Gastrocnemius medialis (tissue), 4 donors: ENCODE results near the gene PROM1. TPM values are rescaled to one million over a fixed set of nuclear protein-coding genes. Genes with fewer than 3 reads are reported as not detected.

Experiments
- ATAC-seq, 2 donors: fragments of 150-250 bp; one replicate each; pipeline ENCODE4 v1.9.1; 2016
- DNase-seq, 2 donors: peaks; one replicate each; pipeline ENCODE4 v3.0.0-alpha.2; 2019
- H3K27ac ChIP-seq, 4 donors: fragments of 200-600 bp; sonication (generic); 1 replicate in 1 of 4; 2 replicates in 3 of 4; pipeline ENCODE4 v1.5.1; 2016 to 2018; ENCODE audit warnings: mild to moderate bottlenecking in 2 of 4, moderate library complexity in 1 of 4
- H3K27me3 ChIP-seq, 3 donors: fragments of 200-600 bp; sonication (generic) in 2 of 3; 1 replicate in 1 of 3; 2 replicates in 2 of 3; pipeline versions ENCODE4 v1.5.1 to v1.6.0; 2016 to 2019; ENCODE audit warnings: mild to moderate bottlenecking in 1 of 3, moderate library complexity in 1 of 3
- H3K36me3 ChIP-seq, 2 donors: fragments of 200-600 bp; sonication (generic) in 1 of 2; one replicate each; pipeline ENCODE4 v1.5.1; 2017 to 2018
- H3K4me1 ChIP-seq, 2 donors: fragments of 200-600 bp; sonication (generic) in 1 of 2; one replicate each; pipeline ENCODE4 v1.5.1; 2016 to 2017; ENCODE audit warnings: mild to moderate bottlenecking in 2 of 2
- H3K4me3 ChIP-seq, 4 donors: fragments of 200-600 bp; sonication (generic) in 3 of 4; 1 replicate in 1 of 4; 2 replicates in 3 of 4; pipeline ENCODE4 v1.5.1; 2016 to 2019; ENCODE audit warnings: mild to moderate bottlenecking in 2 of 4
- H3K9me3 ChIP-seq, 3 donors: fragments of 200-600 bp; sonication (generic) in 2 of 3; 1 replicate in 1 of 3; 2 replicates in 2 of 3; pipeline ENCODE4 v1.5.1; 2016 to 2019
- POLR2A ChIP-seq, 2 donors: fragments of 450-650 bp; IDR thresholded peaks; one replicate each; pipeline ENCODE4 v1.6.1; 2017; ENCODE audit warnings: antibody characterized with exemption in 2 of 2, mild to moderate bottlenecking in 2 of 2, moderate library complexity in 2 of 2
- in situ Hi-C, 4 donors: fragments of 200-750 bp; cut with MboI; loops; one replicate each; pipeline versions ENCODE4 v1.15.0 to v1.8.0; 2017; ENCODE audit warnings: low sequenced_read_pairs in 4 of 4
- intact Hi-C: fragments of 100-400 bp; cut with DNase I; formaldehyde crosslinking; loops from one replicate; pipeline ENCODE4 v1.15.1; 2023; ENCODE audit warnings: low total_unique reads
- total RNA-seq, 4 donors: library from RNA; depleted of rRNA; stranded (reverse); fragments of >200 nt; gene quantifications; one replicate each; pipeline versions ENCODE4 v1.1.0 to v1.2.3, GENCODE V29; 2016
- TF ChIP-seq, protein P1 (sequence below), 5 experiments: fragments of 450-650 bp in 3 of 5; fragments of 200-600 bp in 2 of 5; sonication (generic) in 2 of 5; IDR thresholded peaks in 4 of 5; conservative IDR thresholded peaks in 1 of 5; 1 replicate in 4 of 5; 2 replicates in 1 of 5; pipeline ENCODE4 v1.5.1; 2016 to 2019; ENCODE audit warnings: antibody characterized with exemption in 5 of 5, mild to moderate bottlenecking in 3 of 5, moderate library complexity in 3 of 5

PROM1 gene
- total RNA-seq, 4 donors from 2014 or later: 0.11 to 2.9 (median 0.58) TPM; not detected in 1

DNA sequence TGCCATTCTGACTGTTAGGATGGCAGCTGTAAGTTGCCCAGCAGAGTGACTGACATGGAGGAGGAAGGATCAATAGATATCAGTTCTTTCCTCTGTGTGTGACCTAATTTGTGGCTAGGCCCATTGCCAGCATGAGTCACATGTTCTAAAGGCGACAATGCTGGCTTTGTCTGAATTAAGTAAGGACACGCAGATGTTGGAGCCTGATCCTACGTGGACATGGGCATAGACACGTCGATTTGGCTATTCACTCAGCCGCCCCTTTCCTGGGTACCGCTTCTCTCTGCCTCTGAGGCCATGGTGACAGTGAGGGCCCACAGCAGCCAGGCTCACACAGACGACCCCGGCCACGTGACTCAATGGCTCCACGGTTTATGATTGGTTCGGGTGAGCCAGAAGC lies 16.3 kb downstream of the PROM1 start:
- Histone ChIP-seq H3K4me3 (no peak overlapping the region), H3K27me3 (no peaks in the 10 kb centered on the region), H3K9me3 (no peaks in the 10 kb centered on the region), H3K36me3 (no peaks in the 10 kb centered on the region), H3K4me1 (no peaks in the 10 kb centered on the region), H3K27ac (no peak overlapping the region)
- ATAC-seq: no peak
- TF ChIP-seq, protein P1, sequence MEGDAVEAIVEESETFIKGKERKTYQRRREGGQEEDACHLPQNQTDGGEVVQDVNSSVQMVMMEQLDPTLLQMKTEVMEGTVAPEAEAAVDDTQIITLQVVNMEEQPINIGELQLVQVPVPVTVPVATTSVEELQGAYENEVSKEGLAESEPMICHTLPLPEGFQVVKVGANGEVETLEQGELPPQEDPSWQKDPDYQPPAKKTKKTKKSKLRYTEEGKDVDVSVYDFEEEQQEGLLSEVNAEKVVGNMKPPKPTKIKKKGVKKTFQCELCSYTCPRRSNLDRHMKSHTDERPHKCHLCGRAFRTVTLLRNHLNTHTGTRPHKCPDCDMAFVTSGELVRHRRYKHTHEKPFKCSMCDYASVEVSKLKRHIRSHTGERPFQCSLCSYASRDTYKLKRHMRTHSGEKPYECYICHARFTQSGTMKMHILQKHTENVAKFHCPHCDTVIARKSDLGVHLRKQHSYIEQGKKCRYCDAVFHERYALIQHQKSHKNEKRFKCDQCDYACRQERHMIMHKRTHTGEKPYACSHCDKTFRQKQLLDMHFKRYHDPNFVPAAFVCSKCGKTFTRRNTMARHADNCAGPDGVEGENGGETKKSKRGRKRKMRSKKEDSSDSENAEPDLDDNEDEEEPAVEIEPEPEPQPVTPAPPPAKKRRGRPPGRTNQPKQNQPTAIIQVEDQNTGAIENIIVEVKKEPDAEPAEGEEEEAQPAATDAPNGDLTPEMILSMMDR (IDR thresholded peaks at IDR 0.05 in 4 of 5, conservative IDR thresholded peaks at IDR 0.05 in 1 of 5): no peak
- TF ChIP-seq POLR2A (IDR thresholded peaks at IDR 0.05): no peak
- intact Hi-C loops: no loop called here
- no peak for DNase-seq
- in situ Hi-C loops: no loop called here

DNA sequence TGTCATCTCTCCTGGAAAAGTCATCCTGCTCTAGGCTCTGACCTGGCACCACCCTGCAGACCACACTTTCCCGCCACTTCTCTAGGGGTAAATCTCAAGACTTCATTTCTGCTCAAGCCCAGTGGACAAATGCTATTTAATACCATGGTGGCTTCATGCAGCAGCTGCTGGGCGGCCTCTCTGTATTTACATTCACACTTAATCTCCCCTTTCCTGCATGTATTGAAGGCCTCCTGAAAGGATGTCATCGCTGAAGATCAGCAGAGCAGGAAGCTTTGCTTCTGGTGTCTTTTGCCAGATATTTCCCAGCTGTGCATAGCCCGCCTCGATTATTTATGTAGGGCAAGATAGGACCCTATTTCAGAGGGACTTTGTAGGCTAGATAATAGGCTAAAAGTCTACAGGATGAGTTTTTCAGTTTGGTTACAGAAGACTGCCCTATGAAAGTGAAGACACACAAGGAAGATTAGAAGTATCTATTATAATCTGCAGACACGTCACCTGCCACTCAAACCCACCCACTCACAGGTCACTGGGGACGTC lies 17.2 kb downstream of the PROM1 start:
- TF ChIP-seq POLR2A (IDR thresholded peaks at IDR 0.05): no peak
- TF ChIP-seq, protein P1 (IDR thresholded peaks at IDR 0.05 in 4 of 5, conservative IDR thresholded peaks at IDR 0.05 in 1 of 5): no peak

DNA sequence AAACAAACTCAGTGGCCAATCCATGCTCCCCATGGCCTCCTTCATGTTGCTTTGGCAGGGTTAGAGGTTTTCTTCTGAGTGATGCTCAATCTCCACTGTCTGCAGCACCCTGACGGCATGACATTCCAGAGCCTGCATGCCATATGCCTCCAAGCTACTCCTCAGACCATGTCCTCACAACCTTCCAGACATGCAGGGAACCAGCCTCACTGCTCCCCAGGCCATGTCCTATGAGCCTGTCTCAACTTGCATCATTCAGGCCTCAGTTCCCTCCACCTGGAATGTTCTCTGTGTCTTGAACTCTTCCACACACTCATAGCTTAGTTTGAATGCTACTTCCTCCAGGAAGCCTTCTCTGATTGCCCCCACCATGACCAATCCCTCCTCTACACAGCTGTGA lies 18.8 kb downstream of the PROM1 start:
- no peak overlapping the region for H3K4me3 ChIP-seq
- H3K27ac ChIP-seq: no peak overlapping the region
- H3K27me3 ChIP-seq: no peaks in the 10 kb centered on the region
- H3K9me3 ChIP-seq: no peaks in the 10 kb centered on the region
- no peak for DNase-seq
- no peaks in the 10 kb centered on the region for H3K36me3 ChIP-seq
- no peak for ATAC-seq
- H3K4me1 ChIP-seq: no peaks in the 10 kb centered on the region
- intact Hi-C loops: no loop called here
- in situ Hi-C loops: no loop called here
- no peak for TF ChIP-seq POLR2A (IDR thresholded peaks at IDR 0.05)
- TF ChIP-seq, protein P1 (IDR thresholded peaks at IDR 0.05 in 4 of 5, conservative IDR thresholded peaks at IDR 0.05 in 1 of 5): no peak

More for the DNA sequence above, 17.2 kb downstream of the PROM1 start:
- Histone ChIP-seq H3K27ac (no peak overlapping the region), H3K9me3 (no peaks in the 10 kb centered on the region), H3K4me3 (no peak overlapping the region), H3K36me3 (no peaks in the 10 kb centered on the region), H3K4me1 (no peaks in the 10 kb centered on the region), H3K27me3 (no peaks in the 10 kb centered on the region)
- in situ Hi-C loops (no loop called here), intact Hi-C loops (no loop called here)
- ATAC-seq: no peak
- no peak for DNase-seq

DNA sequence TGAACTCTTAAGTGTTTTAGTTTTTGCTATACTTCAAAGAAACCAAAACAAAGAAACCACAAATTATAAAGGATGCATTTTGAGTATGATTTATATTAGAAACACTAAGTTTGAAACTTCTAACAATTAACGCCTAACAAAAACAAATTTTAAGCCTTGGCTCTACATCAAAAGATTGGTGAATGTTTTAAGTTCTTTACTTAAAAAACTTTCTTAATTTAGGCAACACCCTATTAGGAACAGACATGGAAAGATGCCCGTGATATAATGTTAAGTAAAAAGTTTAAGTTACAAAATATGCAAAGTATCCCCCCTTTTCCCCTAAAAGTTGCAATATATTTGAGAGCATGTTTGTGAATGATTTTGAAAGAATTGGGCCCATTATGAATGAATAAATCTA lies 21.2 kb downstream of the PROM1 start:
- H3K36me3 ChIP-seq: no peaks in the 10 kb centered on the region
- no peak overlapping the region for H3K4me3 ChIP-seq
- H3K27me3 ChIP-seq: no peaks in the 10 kb centered on the region
- no peaks in the 10 kb centered on the region for H3K9me3 ChIP-seq
- H3K4me1 ChIP-seq: peaks cover 0 to 3% of the 10 kb centered on the region in 2 donors
- intact Hi-C loops: no loop called here
- ATAC-seq (no peak), DNase-seq (no peak)
- H3K27ac ChIP-seq: no peak overlapping the region
- no peak for TF ChIP-seq POLR2A (IDR thresholded peaks at IDR 0.05)
- TF ChIP-seq, protein P1 (IDR thresholded peaks at IDR 0.05 in 4 of 5, conservative IDR thresholded peaks at IDR 0.05 in 1 of 5): no peak
- in situ Hi-C loops: no loop called here
